WTC11 (cell line): ENCODE results near the gene CTNNA2. TPM values are rescaled to one million over a fixed set of nuclear protein-coding genes. Genes with fewer than 3 reads are reported as not detected.
"Not testable (repeated sequence)": the region's sequence is repeated elsewhere in the genome, so short reads cannot be mapped to it uniquely, and the experiment has no call there.

Experiments used
- ATAC-seq: fragments of 200-7000 bp; cut with Tn5 transposase; 2 replicates; pipeline ENCODE4 v1.10.0; 2021; ENCODE audit warnings: mild to moderate bottlenecking, moderate library complexity
- CTCF ChIA-PET: fragments of 300-600 bp; sonication (Branson Sonifier 250); formaldehyde crosslinking; loops from one replicate; lab custom pipeline; 2021; ENCODE audit warnings: antibody characterized with exemption; lab: Charles Lee
- POLR2A ChIA-PET: fragments of 350-600 bp; sonication (Branson Sonifier 250); formaldehyde crosslinking; loops from one replicate; lab custom pipeline; 2021; ENCODE audit warnings: antibody characterized with exemption; lab: Charles Lee
- DNase-seq: peaks from one replicate; pipeline ENCODE4 v3.0.0; 2021; ENCODE audit warnings: low spot score
- H3K27ac Mint-ChIP-seq: 2 replicates; pipeline ENCODE4 v1.8.0; 2021; ENCODE audit warnings: mixed read lengths
- H3K27me3 Mint-ChIP-seq: 2 replicates; pipeline ENCODE4 v1.8.0; 2021; ENCODE audit warnings: low read depth, mild to moderate bottlenecking, moderate library complexity, mixed read lengths
- H3K36me3 Mint-ChIP-seq: 2 replicates; pipeline ENCODE4 v1.8.0; 2021; ENCODE audit warnings: mixed read lengths
- H3K4me1 Mint-ChIP-seq: 2 replicates; pipeline ENCODE4 v1.8.0; 2022; ENCODE audit warnings: mixed read lengths
- H3K4me3 Mint-ChIP-seq: 2 replicates; pipeline ENCODE4 v1.8.0; 2021; ENCODE audit warnings: mild to moderate bottlenecking, moderate library complexity, mixed read lengths
- H3K9me3 Mint-ChIP-seq: 2 replicates; pipeline ENCODE4 v1.8.0; 2021; ENCODE audit warnings: mixed read lengths
- FOXK1 ChIP-seq: sonication (generic); formaldehyde crosslinking; IDR thresholded peaks from 2 replicates; pipeline ENCODE4 v1.8.0; 2022; ENCODE audit warnings: mild to moderate bottlenecking, moderate library complexity, missing genetic modification reagents
- GTF2I ChIP-seq: fragments of 250-450 bp; sonication (Bioruptor Pico); conservative IDR thresholded peaks from 2 replicates; pipeline ENCODE4 v1.4.0; 2021; ENCODE audit warnings: mild to moderate bottlenecking
- HMGXB4 ChIP-seq: sonication (generic); formaldehyde crosslinking; IDR thresholded peaks from 2 replicates; pipeline ENCODE4 v1.8.1; 2023; ENCODE audit warnings: mild to moderate bottlenecking, moderate library complexity, missing genetic modification reagents
- JAZF1 ChIP-seq: fragments of 250-450 bp; sonication (Bioruptor Pico); IDR thresholded peaks from 2 replicates; pipeline ENCODE4 v1.9.0; 2021; ENCODE audit warnings: moderate library complexity, mild to moderate bottlenecking, inconsistent platforms
- NR2C2 ChIP-seq: sonication (generic); formaldehyde crosslinking; IDR thresholded peaks from 2 replicates; pipeline ENCODE4 v1.8.0; 2022; ENCODE audit warnings: mild to moderate bottlenecking, missing genetic modification reagents
- NR3C1 ChIP-seq: sonication (generic); formaldehyde crosslinking; conservative IDR thresholded peaks from 2 replicates; pipeline ENCODE4 v1.8.1; 2023; ENCODE audit warnings: low read depth, mild to moderate bottlenecking, missing genetic modification reagents
- RELA ChIP-seq: sonication (generic); formaldehyde crosslinking; IDR thresholded peaks from 2 replicates; pipeline ENCODE4 v1.8.1; 2022; ENCODE audit warnings: missing genetic modification reagents, mild to moderate bottlenecking, borderline replicate concordance
- SMAD3 ChIP-seq: sonication (generic); formaldehyde crosslinking; IDR thresholded peaks from 2 replicates; pipeline ENCODE4 v1.8.0; 2022; ENCODE audit warnings: missing genetic modification reagents, mild to moderate bottlenecking, borderline replicate concordance
- SOX15 ChIP-seq: fragments of 250-450 bp; sonication (Bioruptor Pico); IDR thresholded peaks from 2 replicates; pipeline ENCODE4 v1.9.0; 2021; ENCODE audit warnings: mild to moderate bottlenecking
- TEAD1 ChIP-seq: sonication (generic); formaldehyde crosslinking; IDR thresholded peaks from 2 replicates; pipeline ENCODE4 v1.8.0; 2022; ENCODE audit warnings: mild to moderate bottlenecking, missing genetic modification reagents
- ZBTB43 ChIP-seq: sonication (generic); formaldehyde crosslinking; IDR thresholded peaks from 2 replicates; pipeline ENCODE4 v1.8.1; 2023; ENCODE audit warnings: mild to moderate bottlenecking, missing genetic modification reagents
- ZNF121 ChIP-seq: sonication (generic); formaldehyde crosslinking; IDR thresholded peaks from 2 replicates; pipeline ENCODE4 v1.8.0; 2023; ENCODE audit warnings: missing genetic modification reagents
- ZNF281 ChIP-seq: sonication (generic); formaldehyde crosslinking; IDR thresholded peaks from 2 replicates; pipeline ENCODE4 v1.8.0; 2023; ENCODE audit warnings: mild to moderate bottlenecking, missing genetic modification reagents
- ZNF512 ChIP-seq: sonication (generic); formaldehyde crosslinking; IDR thresholded peaks from 2 replicates; pipeline ENCODE4 v1.8.1; 2022; ENCODE audit warnings: missing genetic modification reagents, borderline replicate concordance
- ZNF671 ChIP-seq: fragments of 250-450 bp; sonication (Bioruptor Pico); IDR thresholded peaks from 2 replicates; pipeline ENCODE4 v1.8.0; 2021; ENCODE audit warnings: mild to moderate bottlenecking
- total RNA-seq: library from RNA; stranded (reverse); gene quantifications from 3 replicates; pipeline ENCODE4 v1.2.3, GENCODE V29; 2021
- TF ChIP-seq, protein P1 (sequence below): sonication (generic); formaldehyde crosslinking; IDR thresholded peaks from 2 replicates; pipeline ENCODE4 v1.8.1; 2022; ENCODE audit warnings: mild to moderate bottlenecking, moderate library complexity, missing genetic modification reagents
- TF ChIP-seq, protein P2 (sequence below): fragments of 250-450 bp; sonication (Bioruptor Pico); IDR thresholded peaks from 2 replicates; pipeline ENCODE4 v1.9.0; 2021; ENCODE audit warnings: mild to moderate bottlenecking
- TF ChIP-seq, protein P3 (sequence below): fragments of 250-450 bp; sonication (Bioruptor Pico); IDR thresholded peaks from 2 replicates; pipeline ENCODE4 v1.8.0; 2021; ENCODE audit warnings: mild to moderate bottlenecking
- TF ChIP-seq, protein P4 (sequence below): sonication (generic); formaldehyde crosslinking; IDR thresholded peaks from 2 replicates; pipeline ENCODE4 v1.8.0; 2022; ENCODE audit warnings: mild to moderate bottlenecking, missing genetic modification reagents

CTNNA2 gene
- total RNA-seq, 1 experiment from 2014 or later: 3.8 TPM

GRCh38 chr2:80141007-80141726 lies 628.3 kb downstream of the CTNNA2 start (continued):
- TF ChIP-seq ZNF281 (CRISPR knock-in tag) (no peak), SMAD3 (CRISPR knock-in tag) (no peak), HMGXB4 (no peak)
- TF ChIP-seq, protein P1, sequence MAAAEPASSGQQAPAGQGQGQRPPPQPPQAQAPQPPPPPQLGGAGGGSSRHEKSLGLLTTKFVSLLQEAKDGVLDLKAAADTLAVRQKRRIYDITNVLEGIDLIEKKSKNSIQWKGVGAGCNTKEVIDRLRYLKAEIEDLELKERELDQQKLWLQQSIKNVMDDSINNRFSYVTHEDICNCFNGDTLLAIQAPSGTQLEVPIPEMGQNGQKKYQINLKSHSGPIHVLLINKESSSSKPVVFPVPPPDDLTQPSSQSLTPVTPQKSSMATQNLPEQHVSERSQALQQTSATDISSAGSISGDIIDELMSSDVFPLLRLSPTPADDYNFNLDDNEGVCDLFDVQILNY (CRISPR knock-in tag): no peak
- TF ChIP-seq, protein P2, sequence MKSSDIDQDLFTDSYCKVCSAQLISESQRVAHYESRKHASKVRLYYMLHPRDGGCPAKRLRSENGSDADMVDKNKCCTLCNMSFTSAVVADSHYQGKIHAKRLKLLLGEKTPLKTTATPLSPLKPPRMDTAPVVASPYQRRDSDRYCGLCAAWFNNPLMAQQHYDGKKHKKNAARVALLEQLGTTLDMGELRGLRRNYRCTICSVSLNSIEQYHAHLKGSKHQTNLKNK: no peak
- TF ChIP-seq, all 79 proteins: peak for 0

- H3K27ac Mint-ChIP-seq: no peak overlapping the region
- POLR2A ChIA-PET: no interaction called here
- no peaks in the 10 kb centered on the region for H3K36me3 Mint-ChIP-seq
- CTCF ChIA-PET: no interaction called here
- no peak overlapping the region for H3K4me3 Mint-ChIP-seq
- ATAC-seq (no peak), DNase-seq (no peak)
- H3K9me3 Mint-ChIP-seq: no peaks in the 10 kb centered on the region
- H3K27me3 Mint-ChIP-seq: no peaks in the 10 kb centered on the region; the same call in 1 of the 2 replicates
- no peaks in the 10 kb centered on the region; the same call in 1 of the 2 replicates for H3K4me1 Mint-ChIP-seq
- no peak for TF ChIP-seq NR2C2 (CRISPR knock-in tag)
- TF ChIP-seq SOX15 (CRISPR knock-in tag): no peak
- TF ChIP-seq GTF2I (CRISPR knock-in tag): no peak
- TF ChIP-seq TEAD1 (CRISPR knock-in tag): no peak
- no peak for TF ChIP-seq JAZF1 (CRISPR knock-in tag)
- no peak for TF ChIP-seq ZNF512 (CRISPR knock-in tag)
- TF ChIP-seq, protein P2: no peak
- no peak for TF ChIP-seq SMAD3 (CRISPR knock-in tag)
- no peak for TF ChIP-seq ZBTB43
- no peak for TF ChIP-seq ZNF121 (CRISPR knock-in tag)
- TF ChIP-seq, protein P3, sequence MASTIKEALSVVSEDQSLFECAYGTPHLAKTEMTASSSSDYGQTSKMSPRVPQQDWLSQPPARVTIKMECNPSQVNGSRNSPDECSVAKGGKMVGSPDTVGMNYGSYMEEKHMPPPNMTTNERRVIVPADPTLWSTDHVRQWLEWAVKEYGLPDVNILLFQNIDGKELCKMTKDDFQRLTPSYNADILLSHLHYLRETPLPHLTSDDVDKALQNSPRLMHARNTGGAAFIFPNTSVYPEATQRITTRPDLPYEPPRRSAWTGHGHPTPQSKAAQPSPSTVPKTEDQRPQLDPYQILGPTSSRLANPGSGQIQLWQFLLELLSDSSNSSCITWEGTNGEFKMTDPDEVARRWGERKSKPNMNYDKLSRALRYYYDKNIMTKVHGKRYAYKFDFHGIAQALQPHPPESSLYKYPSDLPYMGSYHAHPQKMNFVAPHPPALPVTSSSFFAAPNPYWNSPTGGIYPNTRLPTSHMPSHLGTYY: no peak
- no peak for TF ChIP-seq NR3C1
- TF ChIP-seq, protein P4, sequence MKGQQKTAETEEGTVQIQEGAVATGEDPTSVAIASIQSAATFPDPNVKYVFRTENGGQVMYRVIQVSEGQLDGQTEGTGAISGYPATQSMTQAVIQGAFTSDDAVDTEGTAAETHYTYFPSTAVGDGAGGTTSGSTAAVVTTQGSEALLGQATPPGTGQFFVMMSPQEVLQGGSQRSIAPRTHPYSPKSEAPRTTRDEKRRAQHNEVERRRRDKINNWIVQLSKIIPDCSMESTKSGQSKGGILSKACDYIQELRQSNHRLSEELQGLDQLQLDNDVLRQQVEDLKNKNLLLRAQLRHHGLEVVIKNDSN (CRISPR knock-in tag): no peak
- no peak for TF ChIP-seq ZNF671 (CRISPR knock-in tag)
- TF ChIP-seq RELA (CRISPR knock-in tag): no peak
- no peak for TF ChIP-seq FOXK1 (CRISPR knock-in tag)
These were observed 632.6 kb downstream of the CTNNA2 start for GRCh38 chr2:80145499-80145898.

DNA sequence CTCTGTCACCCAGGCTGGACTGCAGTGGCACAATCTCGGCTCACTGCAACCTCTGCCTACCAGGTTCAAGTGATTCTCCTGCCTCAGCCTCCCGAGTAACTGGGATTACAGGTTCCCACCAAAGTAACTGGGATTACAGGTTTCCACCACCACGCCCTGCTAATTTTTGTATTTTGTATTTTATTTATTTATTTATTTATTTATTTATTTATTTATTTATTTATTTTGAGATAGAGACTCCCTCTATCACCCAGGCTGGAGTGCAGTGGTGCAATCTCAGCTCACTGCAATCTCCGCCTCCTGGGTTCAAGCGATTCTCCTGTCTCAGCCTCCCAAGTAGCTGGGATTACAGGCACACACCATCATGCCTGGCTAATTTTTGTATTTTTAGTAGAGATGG lies 633.9 kb downstream of the CTNNA2 start:
- H3K4me3 Mint-ChIP-seq, H3K36me3 Mint-ChIP-seq, CTCF ChIA-PET, H3K9me3 Mint-ChIP-seq, DNase-seq, H3K4me1 Mint-ChIP-seq, H3K27ac Mint-ChIP-seq, POLR2A ChIA-PET, ATAC-seq, H3K27me3 Mint-ChIP-seq: not testable (repeated sequence)
